ENCODE results near the gene C1orf159.

The C1orf159 gene

DNA sequence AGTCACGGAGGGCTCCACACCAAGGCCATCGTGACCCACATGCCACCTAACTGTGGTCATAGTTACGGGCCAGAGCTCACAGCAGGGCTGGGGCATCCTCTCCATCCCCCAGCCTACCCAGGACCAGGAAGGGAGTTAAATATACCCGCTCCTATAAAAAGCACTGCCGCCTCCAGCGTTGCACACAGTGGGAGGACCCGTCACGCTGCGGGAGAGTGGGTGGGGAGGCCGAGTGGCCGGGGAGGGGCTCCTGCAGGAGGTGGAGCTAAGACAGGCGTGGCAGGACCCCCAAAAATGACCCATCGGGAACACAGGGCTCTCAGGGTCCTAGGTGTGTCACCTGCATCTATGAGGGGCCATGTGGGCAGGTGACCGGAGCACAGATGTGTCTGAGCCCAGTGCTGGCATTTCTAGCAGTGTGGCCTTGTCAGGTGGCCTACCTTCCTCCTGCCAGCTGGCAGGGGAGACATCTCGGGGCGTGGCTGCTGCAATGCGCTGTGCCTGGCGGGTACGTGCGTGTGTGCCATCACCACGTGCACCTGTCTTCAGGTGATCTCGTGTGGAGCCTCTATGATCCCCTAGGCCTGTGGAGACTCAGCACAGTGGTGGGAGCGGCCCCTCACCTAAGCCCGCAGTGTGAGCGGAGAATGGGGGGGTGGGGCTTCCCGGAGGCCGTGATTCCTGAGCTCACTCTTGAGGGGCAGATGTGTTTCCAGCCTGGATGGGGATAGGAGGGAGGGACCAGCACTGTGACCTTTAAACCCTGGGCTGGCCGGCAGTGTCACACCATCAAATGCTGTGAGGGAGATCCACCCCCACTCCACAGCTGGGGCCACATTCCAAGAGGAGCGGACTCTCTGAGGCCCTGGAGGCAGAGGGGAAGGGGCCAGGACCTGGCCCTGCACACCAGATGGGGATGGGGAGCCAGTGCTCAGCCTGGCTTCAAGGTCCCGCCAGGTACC is 78.2 kb downstream of the C1orf159 start:
- ATAC-seq (ENCODE audit: low read depth) (no peak), DNase-seq (ENCODE audit: low spot score) (no peak)
- TF ChIP-seq, protein P1, sequence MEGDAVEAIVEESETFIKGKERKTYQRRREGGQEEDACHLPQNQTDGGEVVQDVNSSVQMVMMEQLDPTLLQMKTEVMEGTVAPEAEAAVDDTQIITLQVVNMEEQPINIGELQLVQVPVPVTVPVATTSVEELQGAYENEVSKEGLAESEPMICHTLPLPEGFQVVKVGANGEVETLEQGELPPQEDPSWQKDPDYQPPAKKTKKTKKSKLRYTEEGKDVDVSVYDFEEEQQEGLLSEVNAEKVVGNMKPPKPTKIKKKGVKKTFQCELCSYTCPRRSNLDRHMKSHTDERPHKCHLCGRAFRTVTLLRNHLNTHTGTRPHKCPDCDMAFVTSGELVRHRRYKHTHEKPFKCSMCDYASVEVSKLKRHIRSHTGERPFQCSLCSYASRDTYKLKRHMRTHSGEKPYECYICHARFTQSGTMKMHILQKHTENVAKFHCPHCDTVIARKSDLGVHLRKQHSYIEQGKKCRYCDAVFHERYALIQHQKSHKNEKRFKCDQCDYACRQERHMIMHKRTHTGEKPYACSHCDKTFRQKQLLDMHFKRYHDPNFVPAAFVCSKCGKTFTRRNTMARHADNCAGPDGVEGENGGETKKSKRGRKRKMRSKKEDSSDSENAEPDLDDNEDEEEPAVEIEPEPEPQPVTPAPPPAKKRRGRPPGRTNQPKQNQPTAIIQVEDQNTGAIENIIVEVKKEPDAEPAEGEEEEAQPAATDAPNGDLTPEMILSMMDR (IDR thresholded peaks at IDR 0.05; ENCODE audit: poor library complexity, severe bottlenecking): no peak
- Histone ChIP-seq H3K9me3 (ENCODE audit: severe bottlenecking) (no peaks in the 10 kb centered on the region), H3K4me1 (ENCODE audit: insufficient read depth, poor library complexity, severe bottlenecking) (no peaks in the 10 kb centered on the region), H3K4me3 (ENCODE audit: severe bottlenecking) (no peak overlapping the region), H3K27ac (ENCODE audit: poor library complexity, severe bottlenecking) (no peak overlapping the region), H3K36me3 (ENCODE audit: low read depth) (peaks cover 32% of the 10 kb centered on the region), H3K27me3 (ENCODE audit: insufficient read depth, poor library complexity, severe bottlenecking) (no peaks in the 10 kb centered on the region)

DNA sequence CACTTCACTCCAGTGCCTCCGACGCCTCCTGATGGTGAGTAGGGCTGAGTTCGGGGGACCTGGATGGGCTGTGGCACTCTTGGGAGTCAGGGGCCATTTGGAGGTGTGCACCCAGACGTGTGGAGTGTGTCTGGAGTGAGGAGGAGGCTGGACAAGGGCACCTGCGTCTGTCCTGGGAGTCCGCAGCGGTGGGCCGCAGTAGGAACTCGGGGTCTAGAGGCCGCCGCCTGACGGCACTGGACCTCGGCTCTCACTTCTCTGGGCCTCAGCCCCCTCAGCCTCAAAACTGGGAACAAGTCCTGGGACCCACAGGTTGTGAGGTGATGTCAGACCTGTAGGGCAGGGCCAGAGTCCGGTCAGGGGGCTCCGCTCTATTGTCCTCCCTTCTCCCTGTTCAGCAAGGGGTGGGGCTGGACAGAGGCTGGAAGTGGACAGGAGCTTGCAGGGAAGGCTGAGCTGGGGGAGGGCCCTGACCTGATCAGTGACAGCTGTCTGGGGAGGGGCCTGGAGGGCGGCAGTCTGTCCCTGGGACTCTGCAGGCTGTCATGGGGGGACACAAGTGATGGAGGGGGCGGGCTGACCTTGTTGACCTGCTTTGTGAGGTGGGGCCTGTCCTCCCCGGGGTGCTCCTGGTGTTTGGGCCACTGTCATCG is 80.5 kb downstream of the C1orf159 start:
- no peak for ATAC-seq (ENCODE audit: low read depth)
- Histone ChIP-seq H3K4me3 (ENCODE audit: severe bottlenecking) (no peak overlapping the region), H3K27me3 (ENCODE audit: insufficient read depth, poor library complexity, severe bottlenecking) (no peaks in the 10 kb centered on the region), H3K36me3 (ENCODE audit: low read depth) (peaks cover 23% of the 10 kb centered on the region), H3K4me1 (ENCODE audit: insufficient read depth, poor library complexity, severe bottlenecking) (no peaks in the 10 kb centered on the region), H3K9me3 (ENCODE audit: severe bottlenecking) (no peaks in the 10 kb centered on the region), H3K27ac (ENCODE audit: poor library complexity, severe bottlenecking) (no peak overlapping the region)
- no peak for DNase-seq (ENCODE audit: low spot score)
- TF ChIP-seq, protein P1 (IDR thresholded peaks at IDR 0.05; ENCODE audit: poor library complexity, severe bottlenecking): no peak

DNA sequence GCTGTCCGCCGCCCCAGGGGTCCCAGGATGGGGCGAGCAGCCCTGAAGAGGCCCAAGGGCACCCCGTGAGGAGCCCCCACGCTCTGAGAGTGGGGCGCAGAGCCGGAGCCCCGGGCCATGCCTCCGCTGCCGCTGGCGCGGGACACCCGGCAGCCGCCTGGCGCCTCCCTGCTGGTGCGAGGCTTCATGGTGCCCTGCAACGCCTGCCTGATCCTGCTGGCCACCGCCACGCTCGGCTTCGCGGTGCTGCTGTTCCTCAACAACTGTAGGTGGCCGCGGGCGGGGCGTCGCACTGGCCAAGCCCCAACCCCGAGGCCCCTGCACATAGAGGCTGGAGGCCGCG is 81.5 kb downstream of the C1orf159 start:
- TF ChIP-seq, protein P1 (IDR thresholded peaks at IDR 0.05; ENCODE audit: poor library complexity, severe bottlenecking): no peak
- ATAC-seq (ENCODE audit: low read depth) (no peak), DNase-seq (ENCODE audit: low spot score) (no peak)
- no peaks in the 10 kb centered on the region for H3K27me3 ChIP-seq (ENCODE audit: insufficient read depth, poor library complexity, severe bottlenecking)
- H3K27ac ChIP-seq (ENCODE audit: poor library complexity, severe bottlenecking): no peak overlapping the region
- peaks cover 23% of the 10 kb centered on the region for H3K36me3 ChIP-seq (ENCODE audit: low read depth)
- no peaks in the 10 kb centered on the region for H3K4me1 ChIP-seq (ENCODE audit: insufficient read depth, poor library complexity, severe bottlenecking)
- H3K4me3 ChIP-seq (ENCODE audit: severe bottlenecking): no peak overlapping the region
- H3K9me3 ChIP-seq (ENCODE audit: severe bottlenecking): no peaks in the 10 kb centered on the region

DNA sequence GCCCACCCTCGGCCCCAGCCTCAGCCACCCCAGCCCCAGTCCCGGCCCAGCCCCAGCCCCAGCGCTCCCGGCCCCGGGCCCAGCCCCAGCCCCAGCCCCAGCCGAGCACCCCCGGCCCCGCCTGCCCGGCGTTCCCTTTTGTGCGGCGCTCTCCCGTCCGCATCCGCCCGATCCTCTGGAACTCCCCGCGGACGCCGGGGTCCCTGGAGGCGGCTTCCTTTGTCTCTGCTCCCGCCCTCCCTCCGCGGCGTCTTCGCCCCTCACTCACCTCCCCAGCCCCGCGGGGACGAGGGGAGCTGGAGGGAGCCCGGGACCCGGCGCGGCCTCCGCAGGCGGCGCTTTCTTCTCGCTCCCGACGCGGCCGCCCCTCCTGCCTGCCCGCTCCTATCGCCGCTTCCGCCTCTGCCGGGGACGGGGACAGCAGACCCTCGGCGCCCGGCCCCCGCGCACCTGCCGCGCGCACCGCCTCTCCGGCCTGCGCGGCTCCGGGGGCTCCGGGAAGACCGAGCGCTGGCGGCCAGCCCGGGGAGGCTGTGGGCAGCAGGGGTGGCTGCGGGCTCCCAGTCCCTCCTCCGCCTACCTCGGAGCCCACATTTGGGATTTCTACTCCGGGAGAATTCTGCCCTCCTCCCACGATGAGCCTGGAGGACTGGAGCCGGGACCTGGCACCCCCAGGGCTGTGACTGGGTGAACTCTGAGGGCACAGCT is 82.0 kb downstream of the C1orf159 start:
- Histone ChIP-seq H3K36me3 (ENCODE audit: low read depth) (peaks cover 23% of the 10 kb centered on the region), H3K4me1 (ENCODE audit: insufficient read depth, poor library complexity, severe bottlenecking) (no peaks in the 10 kb centered on the region), H3K9me3 (ENCODE audit: severe bottlenecking) (no peaks in the 10 kb centered on the region), H3K4me3 (ENCODE audit: severe bottlenecking) (no peak overlapping the region), H3K27ac (ENCODE audit: poor library complexity, severe bottlenecking) (no peak overlapping the region), H3K27me3 (ENCODE audit: insufficient read depth, poor library complexity, severe bottlenecking) (no peaks in the 10 kb centered on the region)
- ATAC-seq (ENCODE audit: low read depth) (no peak), DNase-seq (ENCODE audit: low spot score) (no peak)
- TF ChIP-seq, protein P1 (IDR thresholded peaks at IDR 0.05; ENCODE audit: poor library complexity, severe bottlenecking): no peak
